Subcutaneous adipose tissue (tissue), 4 donors: ENCODE measurements around the gene ADM2. TPM values are rescaled to one million over a fixed set of nuclear protein-coding genes. Genes with fewer than 3 reads are reported as not detected.

Source experiments
- CTCF ChIP-seq: fragments of 450-650 bp; IDR thresholded peaks from one replicate; pipeline ENCODE4 v1.5.1; 2016; ENCODE audit warnings: low read depth, mild to moderate bottlenecking, control low read depth, antibody characterized with exemption, moderate library complexity
- total RNA-seq, 4 donors: library from RNA; depleted of rRNA; stranded (reverse); fragments of >200 nt; gene quantifications; one replicate each; pipeline ENCODE4 v1.1.0, GENCODE V29; 2016

ADM2 gene
- not detected for total RNA-seq

- TF ChIP-seq CTCF, result no peak
These were observed at the start of gene ADM2 for GRCh38 chr22:50481440-50482106. ADM2 (plus strand) TSS chr22:50481543; CDS start chr22:50481848, 305 bp downstream.

- TF ChIP-seq CTCF, result no peak
These were observed 49.0 kb upstream of the ADM2 start for GRCh38 chr22:50432131-50432876.

- no peak for TF ChIP-seq CTCF
These were observed 46.5 kb upstream of the ADM2 start for GRCh38 chr22:50434849-50435248.

GRCh38 chr22:50435291-50436014 lies 45.9 kb upstream of the ADM2 start:
- no peak for TF ChIP-seq CTCF

GRCh38 chr22:50436015-50436830 lies 45.1 kb upstream of the ADM2 start:
- no peak for TF ChIP-seq CTCF

- TF ChIP-seq CTCF, result no peak
These were observed 44.5 kb upstream of the ADM2 start for GRCh38 chr22:50436841-50437341.
